GM12878 (cell line): ENCODE measurements around the gene C4B.
"Not testable (repeated sequence)": the region's sequence is repeated elsewhere in the genome, so short reads cannot be mapped to it uniquely, and the experiment has no call there.

Source experiments
- CTCF ChIP-seq, 3 experiments: IDR thresholded peaks in 2 of 3; conservative IDR thresholded peaks in 1 of 3; 2 replicates each; pipeline ENCODE4 v1.5.1; 2011; ENCODE audit warnings: low read depth in 3 of 3, low read length in 3 of 3, mild to moderate bottlenecking in 3 of 3, control low read depth in 2 of 3, moderate library complexity in 2 of 3, inconsistent platforms in 1 of 3, mixed read lengths in 1 of 3; ENCODE audit not compliant: control insufficient read depth in 2 of 3, insufficient read depth in 1 of 3; ENCODE audit errors: extremely low read depth in 1 of 3
- EP300 ChIP-seq, 2 experiments: fragments of 150-350 bp in 1 of 2; IDR thresholded peaks; 2 replicates each; pipeline ENCODE4 v1.6.1; 2011 to 2012; ENCODE audit warnings: low read depth in 2 of 2, low read length in 2 of 2, borderline replicate concordance in 1 of 2, improper control_type of control experiment in 1 of 2, inconsistent platforms in 1 of 2; ENCODE audit not compliant: control insufficient read depth in 1 of 2
- GATAD2B ChIP-seq: fragments of 450-650 bp; conservative IDR thresholded peaks from 2 replicates; pipeline ENCODE4 v1.6.1; 2017; ENCODE audit warnings: low read depth, mild to moderate bottlenecking, moderate library complexity
- NFIC ChIP-seq: IDR thresholded peaks from 2 replicates; pipeline ENCODE4 v1.6.1; 2012; ENCODE audit warnings: low read depth, mild to moderate bottlenecking, inconsistent platforms, low read length, moderate library complexity

DNA sequence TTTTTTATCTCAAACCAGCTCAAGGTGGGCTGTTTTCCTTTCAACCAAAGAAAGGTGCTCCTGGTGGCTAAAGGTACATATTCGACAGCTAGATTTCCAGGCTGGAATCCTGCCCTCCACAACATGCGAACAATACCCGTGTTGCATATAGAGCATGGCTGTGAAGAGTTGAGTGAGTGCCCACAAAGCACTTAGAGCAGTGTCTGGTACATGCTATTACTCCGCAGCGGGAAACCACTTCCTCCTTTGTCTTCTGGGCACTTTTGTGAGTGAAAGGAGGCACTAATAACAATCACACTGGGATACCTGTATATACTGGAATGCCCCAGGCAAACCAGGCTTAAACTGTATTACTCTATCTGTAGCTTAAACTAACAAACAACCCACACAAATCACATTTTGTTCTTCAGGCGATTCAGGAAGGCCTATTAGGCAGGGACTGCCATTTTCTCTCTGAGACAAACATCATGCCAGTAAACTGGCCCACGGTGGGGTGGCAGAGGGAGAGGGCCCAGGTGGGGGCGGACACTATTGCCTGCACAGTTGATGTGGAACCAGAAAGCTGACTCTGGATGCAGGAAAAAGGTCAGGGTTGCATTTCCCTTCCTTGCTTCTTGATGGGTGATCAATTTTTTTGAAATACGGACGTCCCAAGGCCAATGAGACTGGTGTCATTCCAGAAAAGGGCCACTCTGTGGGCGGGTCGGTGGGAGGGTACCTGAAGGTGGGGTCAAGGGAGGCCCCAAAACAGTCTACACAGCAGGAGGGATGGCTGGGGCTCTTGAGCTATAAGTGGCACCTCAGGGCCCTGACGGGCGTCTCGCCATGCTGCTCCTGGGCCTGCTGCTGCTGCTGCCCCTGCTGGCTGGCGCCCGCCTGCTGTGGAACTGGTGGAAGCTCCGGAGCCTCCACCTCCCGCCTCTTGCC, 23.3 kb downstream of the C4B start, which contains the start of gene CYP21A2:
- TF ChIP-seq NFIC; GATAD2B; EP300 (IDR thresholded peaks at IDR 0.05; ENCODE audit: borderline replicate concordance in 1 of 2, control insufficient read depth in 1 of 2, low read depth in 2 of 2, low read length in 2 of 2); CTCF (IDR thresholded peaks at IDR 0.05 in 2 of 3, conservative IDR thresholded peaks at IDR 0.05 in 1 of 3; ENCODE audit: control insufficient read depth in 2 of 3, extremely low read depth in 1 of 3, insufficient read depth in 1 of 3, low read depth in 3 of 3, low read length in 3 of 3): not testable (repeated sequence)
